Activated CD4-positive, alpha-beta T cell treated with anti-CD3 and anti-CD28 coated beads, Interleukin-2, amount 50 U/mL, for 16 hours (primary cell): ENCODE results near the gene CCDC70.
A peak's percentile ranks its signal among the peaks of the same experiment; 100 is the strongest.

ENCODE experiments used
- DNase-seq: peaks from one replicate; pipeline ENCODE4 v3.0.0-alpha.2; 2020

Gene CCDC70

GRCh38 chr13:51865838-51866237, 4.1 kb downstream of the CCDC70 start:
- no peak for DNase-seq

DNA sequence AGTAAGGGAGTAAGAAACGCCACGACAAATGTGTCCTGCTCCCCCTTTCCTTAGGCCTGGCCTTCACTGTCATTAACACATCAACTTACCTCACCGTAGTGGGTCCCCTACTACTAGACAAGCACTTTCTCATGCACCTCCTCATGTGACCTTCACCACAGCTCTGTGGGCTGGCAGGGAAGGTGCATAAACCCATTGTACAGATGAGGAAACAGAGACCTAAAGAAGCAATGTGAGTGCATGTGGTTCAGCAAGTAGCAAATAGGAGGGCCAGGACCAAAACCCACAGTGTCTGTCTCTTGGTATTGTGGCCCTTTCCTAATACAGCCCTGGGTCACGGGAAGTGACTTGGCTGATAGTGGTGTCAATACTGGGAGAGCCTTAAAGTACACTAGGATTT, 5.3 kb downstream of the CCDC70 start:
- DNase-seq, result no peak

DNA sequence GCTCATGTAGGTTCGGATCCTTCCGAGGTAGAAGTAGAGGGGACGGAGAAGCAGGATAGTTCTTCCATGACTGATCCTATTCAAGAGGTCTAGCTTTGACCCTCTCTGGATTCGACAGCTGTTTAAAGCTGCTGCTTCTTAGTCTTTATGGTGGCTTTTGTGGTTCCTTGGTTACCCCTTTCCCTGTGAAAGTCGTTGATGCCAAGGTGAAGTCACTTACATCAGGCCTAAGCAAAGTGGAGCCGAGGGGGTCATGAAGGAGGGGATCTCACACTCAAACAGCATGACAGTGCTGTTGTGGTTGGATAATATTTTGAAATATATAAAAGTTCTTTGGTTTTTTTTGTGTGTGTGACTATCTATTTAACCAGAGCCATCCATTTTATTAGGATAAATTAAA, 8.1 kb downstream of the CCDC70 start:
- DNase-seq, result no peak

DNA sequence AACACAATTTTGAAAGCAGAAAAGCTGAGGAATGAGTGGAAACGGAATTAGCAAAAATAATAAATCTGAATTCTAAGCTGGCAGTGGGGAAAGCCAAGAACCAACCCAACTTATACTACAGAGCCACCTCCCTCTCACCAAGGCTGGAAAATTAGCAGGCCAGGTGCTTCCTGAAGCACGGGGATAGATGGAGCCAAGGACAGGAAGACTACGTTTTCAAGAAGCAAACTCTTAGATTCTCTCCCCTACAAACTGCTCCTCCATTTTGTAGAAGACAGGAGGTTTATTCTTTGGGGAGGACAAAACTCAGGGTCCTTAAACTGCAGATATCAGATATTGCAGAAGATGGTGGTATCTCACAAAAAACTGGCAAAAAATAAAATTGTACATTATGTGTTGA, 8.8 kb downstream of the CCDC70 start:
- no peak for DNase-seq

DNA sequence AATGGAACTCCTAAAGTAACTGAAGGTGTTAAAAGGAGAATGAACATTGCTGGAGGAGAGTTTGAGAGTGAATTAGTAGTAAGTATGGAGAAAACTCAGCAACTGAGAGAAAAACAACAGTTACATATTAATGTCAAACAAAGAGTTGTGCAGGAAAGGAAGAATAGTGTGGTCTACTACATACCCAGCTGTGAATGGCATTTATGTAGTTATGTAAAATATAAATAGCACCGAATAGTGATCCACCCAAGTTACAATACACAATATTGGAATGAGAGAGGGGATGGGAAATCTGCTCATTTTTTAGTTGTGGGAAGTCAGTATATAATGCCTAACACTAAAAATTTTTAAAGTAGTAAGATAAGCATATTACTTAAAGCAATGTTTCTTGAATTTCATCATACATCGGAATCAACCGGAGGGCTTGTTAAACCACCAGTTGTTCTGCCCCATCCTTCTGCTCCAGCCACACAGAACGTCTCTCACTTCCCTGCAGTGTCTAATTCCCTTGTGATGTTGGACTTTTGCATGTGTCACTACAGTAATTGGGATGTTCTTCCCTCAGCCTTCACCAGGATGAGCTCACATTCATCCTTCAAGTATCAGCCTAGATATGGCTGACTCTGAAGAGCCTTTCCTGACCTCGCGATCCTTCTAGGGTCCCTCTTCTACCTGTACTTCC, 11.5 kb downstream of the CCDC70 start:
- no peak for DNase-seq

DNA sequence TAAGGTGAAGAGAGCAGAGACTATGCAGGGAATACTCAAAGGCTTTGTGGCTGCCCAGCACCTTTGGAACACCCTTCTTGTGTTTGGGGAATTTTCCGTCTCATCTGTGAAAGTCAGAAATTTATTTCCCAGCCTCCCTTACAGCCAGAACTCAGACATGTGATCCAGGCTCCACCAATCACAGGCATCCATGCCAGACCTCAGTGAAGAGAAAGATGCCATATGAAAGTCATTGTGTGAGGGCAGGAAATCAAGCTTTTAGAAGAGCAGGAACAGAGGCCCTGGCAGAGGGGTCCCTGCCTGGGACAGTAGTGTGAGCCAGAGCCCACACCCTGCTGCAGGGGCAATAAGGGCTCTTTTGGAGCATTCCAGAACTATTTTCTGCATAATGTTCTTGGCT, 12.1 kb downstream of the CCDC70 start:
- no peak for DNase-seq

GRCh38 chr13:51874651-51875050, 12.9 kb downstream of the CCDC70 start:
- no peak for DNase-seq

GRCh38 chr13:51879133-51879532, 17.4 kb downstream of the CCDC70 start:
- no peak for DNase-seq

DNA sequence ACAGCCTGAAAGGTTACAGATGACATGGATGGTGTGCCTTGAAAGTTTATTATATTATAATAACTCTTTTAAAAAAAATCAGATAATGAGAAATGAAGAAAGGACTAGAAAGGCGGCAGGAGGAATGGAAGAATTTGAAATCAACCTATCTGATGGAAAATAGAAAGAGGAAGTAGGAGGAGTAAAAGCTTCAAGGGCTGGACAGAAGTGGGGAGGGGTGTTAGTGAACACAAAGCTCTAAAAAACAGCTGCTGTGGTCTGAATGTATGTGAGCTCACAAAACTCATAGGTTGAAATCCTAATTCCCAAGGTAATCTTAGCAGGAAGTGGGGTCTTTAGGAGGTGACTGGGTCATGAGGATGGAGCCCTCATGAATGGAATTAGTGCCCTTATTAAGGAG, 19.5 kb downstream of the CCDC70 start:
- no peak for DNase-seq

- no peak for DNase-seq
Measured at GRCh38 chr13:51882570-51883225, 20.9 kb downstream of the CCDC70 start.

DNA sequence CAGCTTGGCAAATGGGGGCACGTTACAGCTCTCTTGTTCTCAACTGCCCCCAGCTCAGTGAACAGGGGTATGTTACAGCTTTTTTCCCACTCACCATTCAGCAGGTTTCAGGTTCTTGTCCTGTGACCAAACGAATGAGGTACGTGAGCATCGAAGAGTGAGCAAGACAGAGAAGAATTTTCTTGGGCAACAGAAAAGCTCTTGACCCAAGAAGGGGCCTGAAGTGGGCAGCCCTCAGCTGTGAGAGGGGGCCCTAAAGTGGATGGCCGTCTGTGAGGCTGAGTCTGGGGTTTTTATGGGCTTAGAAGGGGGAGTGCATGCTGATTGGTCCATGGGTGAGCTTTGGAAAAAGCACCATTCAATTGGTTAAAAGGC, 21.4 kb downstream of the CCDC70 start:
- no peak for DNase-seq

DNA sequence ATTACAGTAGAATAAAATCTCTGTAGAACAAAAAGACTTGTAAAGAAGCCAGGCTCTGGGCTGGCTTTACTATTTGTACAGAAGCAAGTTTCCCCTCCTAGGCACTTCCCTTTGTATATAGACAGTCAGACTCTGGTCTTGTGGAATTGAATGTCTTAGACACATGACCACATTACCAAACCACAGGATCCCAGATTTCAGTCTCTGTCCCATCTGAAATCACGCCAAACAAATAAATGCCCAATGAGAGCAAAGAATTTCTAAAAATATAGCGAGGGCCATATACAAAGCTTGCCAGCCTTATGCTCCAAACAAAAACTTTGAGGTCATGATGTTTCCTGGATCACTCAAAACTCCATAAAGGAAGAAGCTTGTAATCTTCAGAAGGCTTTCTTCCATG, 23.9 kb downstream of the CCDC70 start:
- no peak for DNase-seq

- no peak for DNase-seq
Measured at GRCh38 chr13:51887468-51887867, 25.7 kb downstream of the CCDC70 start.

DNA sequence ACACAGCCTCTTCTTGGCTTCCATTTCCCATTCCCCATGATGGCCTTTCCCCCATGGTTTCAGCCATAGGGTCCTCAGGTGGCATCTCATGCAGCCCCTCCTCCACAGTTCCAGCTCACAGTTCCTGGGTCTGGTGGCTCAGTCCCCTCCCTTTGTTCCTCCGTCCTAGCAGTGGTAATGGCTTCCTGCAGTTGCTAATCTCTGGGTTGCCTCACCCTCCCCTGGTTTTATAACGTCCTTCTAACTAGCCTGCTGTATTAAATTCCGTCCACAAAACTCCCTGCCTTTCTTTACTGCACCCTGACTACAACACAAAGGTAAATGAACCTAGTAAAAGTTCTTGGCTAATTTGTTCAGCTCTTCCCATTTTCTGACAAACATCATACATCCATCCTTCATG, 30.9 kb downstream of the CCDC70 start:
- DNase-seq, result no peak

- no peak for DNase-seq
Measured at GRCh38 chr13:51894239-51894638, 32.5 kb downstream of the CCDC70 start.

- DNase-seq, result peak; percentile 68
Measured at GRCh38 chr13:51895906-51896888, 34.4 kb downstream of the CCDC70 start.

- no peak for DNase-seq
Measured at GRCh38 chr13:51900471-51900870, 38.7 kb downstream of the CCDC70 start.

- peak; percentile 42 for DNase-seq
Measured at GRCh38 chr13:51902776-51903175, 41.0 kb downstream of the CCDC70 start.

DNA sequence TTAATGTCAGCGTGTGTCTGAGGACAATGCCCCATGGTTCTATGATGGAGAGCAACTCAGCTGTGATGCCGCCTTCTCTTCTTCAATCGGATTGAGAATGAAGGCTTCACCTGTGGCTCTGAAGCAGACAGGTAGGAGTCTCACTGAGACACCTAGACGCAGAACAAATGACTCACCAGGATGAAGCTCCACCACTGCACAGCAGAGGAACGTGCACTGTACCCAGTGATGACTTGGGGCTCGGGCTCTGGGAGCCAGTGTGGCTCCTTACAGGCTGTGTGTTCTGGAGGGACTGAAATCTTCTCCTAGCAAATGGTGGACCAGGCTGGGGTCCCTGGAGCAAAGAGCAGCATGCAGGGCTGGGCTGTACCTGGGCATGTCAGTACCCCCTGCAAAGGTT, 44.0 kb downstream of the CCDC70 start:
- no peak for DNase-seq

DNA sequence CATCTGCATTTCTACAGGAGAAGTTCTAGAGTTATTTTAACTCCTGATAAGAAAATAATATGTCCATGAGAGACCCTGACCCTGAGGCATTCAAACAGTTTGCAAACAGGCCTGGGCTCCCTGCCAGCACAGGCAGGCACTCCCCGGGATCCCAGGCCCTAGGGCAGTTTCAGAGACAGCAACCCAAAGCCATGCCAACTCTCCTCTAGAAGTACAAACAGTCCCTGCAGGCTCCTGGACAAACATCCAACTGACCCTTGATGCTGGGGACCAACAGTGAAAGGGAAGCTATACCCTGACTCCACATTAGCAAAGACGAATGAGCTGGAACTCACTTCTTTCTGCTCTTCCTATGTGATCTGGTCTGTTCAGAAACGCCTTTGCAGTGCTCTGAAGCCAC, 44.8 kb downstream of the CCDC70 start:
- no peak for DNase-seq

- peak; percentile 19 for DNase-seq
Measured at GRCh38 chr13:51907040-51907732, 45.4 kb downstream of the CCDC70 start.

DNA sequence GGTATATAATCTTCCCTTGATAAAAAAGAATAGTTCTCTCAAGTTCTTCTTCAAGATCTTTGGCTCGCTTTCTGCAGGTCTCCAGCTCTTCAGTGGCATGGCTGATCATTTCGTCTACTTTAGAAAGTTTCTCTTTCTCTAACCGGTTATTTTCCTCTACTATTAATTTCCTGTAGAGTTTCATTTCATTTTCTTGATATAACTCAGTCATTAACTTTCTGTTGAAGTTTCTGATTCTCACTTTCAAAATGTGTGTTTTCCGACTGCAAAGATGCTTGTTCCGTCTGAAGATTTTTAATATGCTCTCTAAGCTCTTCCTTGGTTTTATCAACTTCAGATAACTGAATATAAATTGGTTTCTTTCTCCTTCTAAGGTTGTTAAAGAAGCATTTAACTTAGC, 47.5 kb downstream of the CCDC70 start:
- DNase-seq, result peak; percentile 75

GRCh38 chr13:51910508-51910907, 48.7 kb downstream of the CCDC70 start:
- DNase-seq, result no peak
